ENCODE measurements around the gene ZNF615.
"Not testable (repeated sequence)": the region's sequence is repeated elsewhere in the genome, so short reads cannot be mapped to it uniquely, and the experiment has no call there.

Gene ZNF615

DNA sequence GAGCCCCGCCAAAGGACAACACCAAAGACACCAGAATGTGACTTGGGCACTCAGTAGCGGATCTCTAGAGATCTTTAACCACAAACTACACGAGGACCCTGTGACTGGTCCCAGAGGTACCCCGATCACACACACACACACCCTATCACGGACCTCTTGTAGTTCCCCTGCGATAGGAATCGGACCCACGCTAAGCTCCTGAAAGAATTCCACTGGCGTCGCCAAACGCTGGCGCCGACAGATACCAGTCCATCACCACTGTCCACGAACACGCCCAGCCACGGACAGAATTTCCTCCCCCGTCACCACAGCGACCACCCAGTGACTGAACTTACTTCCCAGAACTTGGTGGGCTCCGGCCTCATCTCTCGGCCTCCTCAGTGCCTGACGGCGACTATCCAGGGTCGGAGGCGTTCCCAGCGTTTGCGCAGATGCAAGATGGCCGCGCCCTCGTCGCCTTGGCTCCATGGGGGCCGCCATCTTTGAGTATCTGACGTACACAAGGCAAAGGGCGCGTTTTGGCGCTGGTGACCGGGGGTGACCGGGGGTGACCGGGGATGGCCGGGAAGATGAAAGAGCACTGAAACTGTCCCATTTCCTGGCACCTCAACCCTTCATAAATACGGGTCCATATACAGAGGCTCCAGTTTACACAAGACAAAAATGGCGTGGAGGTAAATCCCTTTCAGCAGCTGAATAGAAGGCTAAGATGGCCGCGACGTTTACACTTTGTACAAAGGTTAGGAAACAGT, at the start of gene ZNF615:
Gene ZNF615 (minus strand): TSS at position 406 of the 752 bp plus-strand sequence. CDS start 4,500 bp downstream, outside the sequence.
- peak; percentile 79 for DNase-seq (ENCODE audit: low read depth)

GRCh38 chr19:52056480-52056879, 48.5 kb upstream of the ZNF615 start:
- DNase-seq (ENCODE audit: low read depth), result not testable (repeated sequence)

- not testable (repeated sequence) for DNase-seq (ENCODE audit: low read depth)
Observed at GRCh38 chr19:52051736-52052135, 43.7 kb upstream of the ZNF615 start.

DNA sequence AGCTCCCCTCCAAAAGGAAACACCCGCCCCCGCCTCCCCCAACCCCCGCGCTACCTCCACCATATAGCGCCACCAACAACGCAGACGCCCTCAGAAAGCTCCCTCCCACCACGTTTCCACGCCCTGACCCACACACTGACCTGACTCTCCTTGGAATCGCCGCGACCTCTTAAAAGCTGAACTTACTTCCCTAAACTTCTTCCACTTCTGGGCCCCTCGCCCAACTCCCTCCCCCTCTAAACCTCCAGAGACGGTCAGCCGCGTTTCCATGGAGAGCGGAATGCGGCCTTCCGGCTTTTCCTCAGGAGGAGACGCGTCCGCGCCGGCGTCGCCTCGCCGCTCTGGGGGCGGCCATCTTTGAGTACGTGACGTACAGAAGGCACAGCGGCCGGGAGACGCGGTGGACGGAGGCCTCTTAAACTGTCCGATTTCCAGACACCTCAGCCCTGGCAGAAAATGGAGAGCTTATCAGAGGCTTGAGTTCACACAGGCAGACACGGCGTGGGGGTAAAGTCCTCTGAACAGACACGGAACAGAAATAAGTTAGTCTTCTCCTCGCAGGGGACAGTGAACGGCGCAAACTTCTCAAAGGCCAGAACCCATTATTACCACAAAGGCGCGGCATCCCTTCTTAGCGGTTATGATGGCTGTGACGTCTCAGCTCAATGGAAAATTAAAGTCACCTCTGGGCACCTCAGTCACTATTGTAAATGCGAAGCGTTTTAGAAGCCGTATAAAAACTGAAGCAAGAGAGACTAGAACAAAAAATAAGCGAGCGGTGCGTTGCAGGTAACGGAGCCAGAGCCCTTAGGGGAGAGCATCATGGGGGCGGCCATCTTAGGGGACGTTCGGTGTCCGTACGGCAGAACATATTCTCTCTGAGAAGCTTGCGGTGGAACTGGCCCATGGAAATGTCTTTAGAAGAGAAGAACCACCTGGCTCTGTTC, 40.8 kb upstream of the ZNF615 start, which contains the start of gene ZNF432:
Gene ZNF432 (minus strand): TSS at position 284 of the 947 bp plus-strand sequence. CDS start 1,970 bp downstream, outside the sequence.
- DNase-seq (ENCODE audit: low read depth), result peak; percentile 52

- DNase-seq (ENCODE audit: low read depth), result no peak
Observed at GRCh38 chr19:52039169-52039568, 31.2 kb upstream of the ZNF615 start.

GRCh38 chr19:52034051-52034728, 26.2 kb upstream of the ZNF615 start:
- DNase-seq (ENCODE audit: low read depth), result no peak

GRCh38 chr19:52028780-52029123, 20.7 kb upstream of the ZNF615 start:
- DNase-seq (ENCODE audit: low read depth), result no peak

DNA sequence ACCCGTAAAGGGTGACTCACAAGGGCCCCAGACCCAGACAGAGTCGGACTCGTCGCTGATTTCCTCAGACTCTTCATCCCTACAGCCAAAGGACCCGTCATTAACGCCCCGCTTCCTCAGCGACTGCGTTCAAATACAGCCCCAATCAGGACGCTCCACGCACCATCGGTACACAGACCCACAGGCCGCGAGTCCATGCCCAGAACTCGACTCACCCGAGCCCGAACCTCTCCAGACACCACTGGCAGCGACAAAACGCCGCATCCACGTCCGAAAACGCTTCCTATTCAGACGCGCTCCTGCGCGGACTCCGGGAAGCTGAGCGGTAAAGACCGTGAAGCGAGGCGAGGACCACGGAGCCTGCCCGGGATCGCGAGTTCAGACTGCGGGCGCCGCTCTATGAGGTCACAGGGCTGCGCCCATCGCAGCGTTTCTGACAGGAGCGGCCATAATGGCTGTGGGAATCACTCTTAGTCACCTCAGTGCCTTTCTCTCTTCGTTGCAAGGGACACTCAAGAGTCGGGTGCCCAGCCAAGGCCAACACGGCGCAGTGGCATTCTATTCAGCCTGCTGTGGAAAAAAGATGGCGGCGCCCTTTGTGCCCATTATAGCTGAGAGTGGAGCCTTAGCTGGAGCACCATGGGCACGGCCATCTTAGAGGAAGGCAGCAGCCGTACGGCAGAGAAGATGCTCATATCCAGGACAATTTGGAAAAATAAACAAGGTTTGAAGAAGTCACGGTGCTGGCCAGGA, 20.2 kb upstream of the ZNF615 start, which contains the start of gene ZNF614:
Gene ZNF614 (minus strand): TSS at position 353 of the 753 bp plus-strand sequence. CDS start 2,634 bp downstream, outside the sequence.
- DNase-seq (ENCODE audit: low read depth), result peak; percentile 69

DNA sequence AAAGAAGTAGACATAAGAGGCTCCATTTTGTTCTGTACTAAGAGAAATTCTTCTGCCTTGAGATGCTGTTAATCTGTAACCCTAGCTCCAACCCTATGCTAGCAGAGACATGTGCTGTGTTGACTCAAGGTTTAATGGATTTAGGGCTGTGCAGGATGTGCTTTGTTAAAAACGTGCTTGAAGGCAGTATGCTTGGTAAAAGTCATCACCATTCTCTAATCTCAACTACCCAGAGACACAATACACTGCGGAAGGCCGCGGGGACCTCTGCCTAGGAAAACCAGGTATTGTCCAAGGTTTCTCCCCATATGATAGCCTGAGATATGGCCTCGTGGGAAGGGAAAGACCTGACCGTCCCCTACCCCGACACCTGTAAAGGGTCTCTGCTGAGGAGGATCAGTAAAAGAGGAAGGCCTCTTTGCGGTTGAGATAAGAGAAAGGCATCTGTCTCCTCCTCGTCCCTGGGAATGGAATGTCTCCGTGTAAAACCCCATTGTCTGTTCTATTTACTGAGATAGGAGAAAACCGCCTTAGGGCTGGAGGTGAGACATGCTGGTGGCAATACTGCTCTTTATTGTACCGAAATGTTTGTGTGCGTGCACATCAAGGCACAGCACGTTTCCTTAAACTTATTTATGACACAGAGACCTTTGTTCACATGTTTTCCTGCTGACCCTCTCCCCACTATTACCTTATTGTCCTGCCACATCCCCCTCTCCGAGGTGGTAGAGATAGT, 18.4 kb upstream of the ZNF615 start:
- DNase-seq (ENCODE audit: low read depth), result not testable (repeated sequence)

GRCh38 chr19:52024478-52024877, 16.5 kb upstream of the ZNF615 start:
- DNase-seq (ENCODE audit: low read depth), result not testable (repeated sequence)

DNA sequence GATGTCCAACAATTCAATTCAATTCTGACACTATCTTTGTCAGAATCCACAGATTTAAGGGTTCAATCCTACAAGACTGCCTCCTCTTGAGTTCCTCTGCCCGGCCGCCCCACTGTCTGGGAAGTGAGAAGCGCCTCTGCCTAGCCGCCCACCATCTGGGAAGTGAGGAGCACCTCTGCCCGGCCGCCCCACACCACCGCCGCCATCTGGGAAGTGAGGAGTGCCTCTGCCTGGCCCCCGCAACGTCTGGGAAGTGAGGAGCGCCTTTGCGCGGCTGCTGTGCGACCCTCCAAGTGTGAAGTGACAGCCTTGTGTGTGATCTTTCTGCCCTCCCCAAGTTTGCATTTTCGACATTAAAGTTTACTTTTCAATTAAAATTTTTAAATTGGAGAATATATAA, 14.2 kb upstream of the ZNF615 start:
- no peak for DNase-seq (ENCODE audit: low read depth)

DNA sequence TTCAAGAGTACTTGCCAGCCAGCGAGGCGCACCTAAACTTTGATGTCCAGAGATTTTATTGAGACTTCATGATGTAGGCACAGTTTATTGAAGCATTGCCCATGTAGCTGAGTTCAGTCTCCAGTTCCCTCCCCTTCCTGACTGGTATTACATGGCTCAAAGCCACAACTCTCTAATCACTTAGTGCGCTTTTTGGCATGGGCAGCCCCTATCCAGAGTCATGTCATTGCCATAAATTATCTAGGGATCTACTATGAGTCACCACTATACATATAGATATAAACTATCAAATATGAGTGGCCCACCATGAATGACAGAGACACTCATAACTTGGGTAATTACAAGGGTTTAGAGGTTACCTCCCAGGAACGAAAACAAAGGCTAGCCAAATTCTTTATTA, 12.5 kb upstream of the ZNF615 start:
- DNase-seq (ENCODE audit: low read depth), result no peak

DNA sequence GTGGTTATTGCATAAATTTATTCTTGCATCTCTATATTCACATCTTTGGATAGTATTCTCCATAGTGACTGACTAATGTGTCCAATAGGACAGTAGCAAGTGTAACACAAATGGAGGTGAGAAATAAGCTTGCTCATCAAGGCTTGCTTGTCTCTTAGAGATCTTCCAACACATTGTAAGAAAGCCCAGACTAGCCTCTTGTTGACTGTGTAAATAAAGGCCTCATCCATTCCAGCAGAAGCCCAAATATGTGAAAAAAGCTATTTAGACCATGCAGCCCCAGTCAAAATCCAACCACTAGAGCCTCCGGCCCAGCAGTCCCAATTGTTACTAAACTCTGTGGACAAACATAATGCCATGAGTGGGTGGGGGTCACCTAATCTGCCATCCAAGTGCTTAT, 2.7 kb upstream of the ZNF615 start:
- DNase-seq (ENCODE audit: low read depth), result no peak

DNA sequence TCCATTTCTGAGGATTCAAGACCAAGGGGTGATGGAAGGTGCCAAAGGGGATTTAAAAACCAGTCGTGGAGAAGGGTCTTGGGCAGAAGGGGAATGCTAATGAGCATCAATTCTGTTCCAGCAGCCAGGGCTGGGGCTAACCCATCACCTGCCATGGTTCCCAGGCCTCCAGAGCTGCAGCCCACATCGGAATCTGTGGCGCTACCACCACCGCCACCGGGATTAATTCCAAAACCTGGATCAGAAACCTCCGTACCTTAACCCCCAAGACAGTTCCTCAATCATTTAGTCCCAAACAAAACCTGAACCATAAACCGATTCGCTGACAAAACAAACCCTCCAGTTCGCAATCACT, 583 bp downstream of the ZNF615 start:
- no peak for DNase-seq (ENCODE audit: low read depth)

GRCh38 chr19:51994048-51994644, 13.9 kb downstream of the ZNF615 start:
- no peak for DNase-seq (ENCODE audit: low read depth)

GRCh38 chr19:51993422-51993821, 14.6 kb downstream of the ZNF615 start:
- DNase-seq (ENCODE audit: low read depth), result no peak

DNA sequence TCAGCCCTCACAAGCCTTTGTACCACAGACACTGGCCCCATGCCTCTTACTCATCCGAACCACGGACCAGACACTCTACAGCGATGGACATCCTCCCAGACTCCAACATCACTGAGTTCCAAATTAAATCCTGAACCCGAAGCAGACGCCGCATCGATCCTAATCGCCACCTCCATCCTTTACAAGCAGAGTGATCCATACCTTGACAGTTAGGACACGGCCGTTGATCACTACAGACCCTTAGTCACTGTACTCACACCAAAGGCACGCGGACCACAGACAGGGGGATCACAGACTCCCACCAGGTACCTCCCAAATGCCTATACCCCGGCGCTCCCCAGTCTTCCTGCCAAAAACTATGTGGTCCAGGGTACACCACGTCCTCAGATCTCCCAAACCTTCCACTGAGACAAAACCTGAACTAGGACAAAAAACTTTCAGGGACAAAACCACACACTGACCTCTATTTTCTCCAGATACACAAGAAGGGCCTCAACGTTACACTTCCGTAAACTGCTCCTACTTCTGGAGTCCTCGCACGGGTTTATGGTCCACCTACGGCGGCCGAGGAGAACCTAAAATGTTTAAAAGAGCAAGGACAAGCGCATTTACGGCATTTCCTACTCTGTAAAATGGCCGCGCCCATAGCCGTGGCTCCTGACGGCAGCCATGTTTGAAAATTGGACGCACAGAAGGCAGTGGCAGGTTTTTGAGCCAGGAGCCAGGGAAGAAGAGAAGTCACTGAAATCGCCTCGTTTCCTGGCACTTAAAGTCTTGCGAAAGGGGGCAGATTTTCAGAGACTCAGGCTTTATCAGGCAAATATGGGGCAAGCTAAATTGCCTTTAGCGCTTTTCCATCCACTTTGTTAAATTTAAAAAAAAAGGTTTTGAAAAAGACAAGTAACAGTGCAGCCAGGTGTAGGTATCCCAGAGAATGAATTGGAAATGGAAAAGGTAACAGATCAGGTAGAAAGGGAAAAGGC, 21.4 kb downstream of the ZNF615 start, which contains the start of gene ZNF350:
Gene ZNF350 (minus strand): TSS at position 532 of the 983 bp plus-strand sequence. CDS start 12,480 bp downstream, outside the sequence.
- peak; percentile 65 for DNase-seq (ENCODE audit: low read depth)

DNA sequence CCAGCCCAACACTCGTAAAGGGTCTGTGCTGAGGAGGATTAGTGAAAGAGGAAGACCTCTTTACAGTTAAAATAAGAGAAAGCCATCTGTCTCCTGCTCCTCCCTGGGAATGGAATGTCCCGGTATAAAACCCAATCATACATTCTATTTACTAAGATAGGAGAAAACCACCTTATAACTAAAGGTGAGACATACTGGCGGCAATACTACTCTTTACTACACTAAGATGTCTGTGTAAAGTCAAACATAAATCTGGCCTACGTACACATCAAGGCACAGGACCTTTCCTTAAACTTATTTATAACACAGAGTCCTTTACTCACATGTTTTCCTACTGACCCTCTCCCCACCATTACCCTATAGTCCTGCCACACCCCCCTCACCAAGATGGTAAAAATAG, 24.6 kb downstream of the ZNF615 start:
- no peak for DNase-seq (ENCODE audit: low read depth)

DNA sequence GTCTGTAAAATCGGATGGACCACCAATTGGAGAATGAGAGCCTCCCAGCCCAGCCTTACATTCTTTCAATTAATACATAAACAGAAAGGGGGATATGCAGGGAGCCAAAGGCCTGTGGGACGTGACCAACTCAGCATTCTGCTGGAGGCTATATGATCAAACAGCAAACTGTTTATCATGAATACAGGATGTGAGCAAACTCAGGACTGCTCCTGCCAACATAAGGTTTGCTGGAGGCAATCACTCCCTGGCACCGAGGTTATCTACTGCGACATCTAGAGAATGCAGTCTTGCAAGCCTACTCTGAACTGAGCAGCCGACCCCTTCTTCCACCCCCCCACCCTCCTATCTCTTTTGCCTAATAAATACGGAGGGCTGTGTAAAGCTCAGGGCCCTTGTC, 27.1 kb downstream of the ZNF615 start:
- DNase-seq (ENCODE audit: low read depth), result not testable (repeated sequence)

Data from stimulated activated CD8-positive, alpha-beta memory T cell treated with anti-CD3 and anti-CD28 coated beads, Interleukin-7, amount 100 ng/mL, for 24 hours (primary cell).